HT1080 (cell line): Measurements from ENCODE around the gene PTPRN2. TPM values are rescaled to one million over a fixed set of nuclear protein-coding genes. Genes with fewer than 3 reads are reported as not detected.

Experiments used
- DNase-seq: peaks from one replicate; pipeline ENCODE4 v3.0.0-alpha.2; 2015; ENCODE audit warnings: low read depth
- total RNA-seq: library from RNA; depleted of rRNA; stranded (reverse); fragments of >200 nt; shearing (Covaris generic); gene quantifications from 2 replicates; pipeline ENCODE4 v1.2.3, GENCODE V29; 2014

PTPRN2 gene
- total RNA-seq, 1 experiment from 2014 or later: 0.31 TPM

- no peak for DNase-seq
Measured at GRCh38 chr7:158404031-158404761, 183.4 kb downstream of the PTPRN2 start.

GRCh38 chr7:158403013-158403821 lies 184.4 kb downstream of the PTPRN2 start:
- DNase-seq: no peak

GRCh38 chr7:158402471-158402870 lies 185.2 kb downstream of the PTPRN2 start:
- DNase-seq: no peak

GRCh38 chr7:158401826-158402225 lies 185.8 kb downstream of the PTPRN2 start:
- DNase-seq: no peak

- no peak for DNase-seq
Measured at GRCh38 chr7:158401295-158401694, 186.3 kb downstream of the PTPRN2 start.

- DNase-seq: no peak
Measured at GRCh38 chr7:158400601-158401225, 186.9 kb downstream of the PTPRN2 start.

GRCh38 chr7:158399762-158400161 lies 187.9 kb downstream of the PTPRN2 start:
- DNase-seq: no peak

GRCh38 chr7:158398750-158399149 lies 188.9 kb downstream of the PTPRN2 start:
- no peak for DNase-seq

- DNase-seq: no peak
Measured at GRCh38 chr7:158397885-158398284, 189.7 kb downstream of the PTPRN2 start.

GRCh38 chr7:158396982-158397862 lies 190.4 kb downstream of the PTPRN2 start:
- no peak for DNase-seq

GRCh38 chr7:158396301-158396905 lies 191.2 kb downstream of the PTPRN2 start:
- no peak for DNase-seq

- DNase-seq: peak; percentile 37
Measured at GRCh38 chr7:158395780-158396278, 191.8 kb downstream of the PTPRN2 start.

- no peak for DNase-seq
Measured at GRCh38 chr7:158395349-158395748, 192.3 kb downstream of the PTPRN2 start.

- no peak for DNase-seq
Measured at GRCh38 chr7:158394936-158395335, 192.7 kb downstream of the PTPRN2 start.

- no peak for DNase-seq
Measured at GRCh38 chr7:158393926-158394625, 193.5 kb downstream of the PTPRN2 start.

- no peak for DNase-seq
Measured at GRCh38 chr7:158392251-158392650, 195.4 kb downstream of the PTPRN2 start.

- DNase-seq: no peak
Measured at GRCh38 chr7:158391541-158391940, 196.1 kb downstream of the PTPRN2 start.

GRCh38 chr7:158391141-158391540 lies 196.5 kb downstream of the PTPRN2 start:
- DNase-seq: no peak

- no peak for DNase-seq
Measured at GRCh38 chr7:158390460-158390859, 197.2 kb downstream of the PTPRN2 start.
